Muscle of back (tissue), 13 donors: ENCODE measurements around the gene ZNF688. TPM values are rescaled to one million over a fixed set of nuclear protein-coding genes. Genes with fewer than 3 reads are reported as not detected.
"Not testable (repeated sequence)": the region's sequence is repeated elsewhere in the genome, so short reads cannot be mapped to it uniquely, and the experiment has no call there.

Source experiments
- DNase-seq, 3 donors: peaks; one replicate each; pipeline versions ENCODE4 v3.0.0 to v3.0.0-alpha.2; 2013
- long read RNA-seq, 9 donors: transcript quantifications; one replicate each; lab custom pipeline, GENCODE V29; 2026
- polyA plus RNA-seq, 10 donors: library from polyadenylated mRNA; unstranded; fragments of 120-200 nt; gene quantifications; one replicate each; pipeline ENCODE4 v1.2.1, GENCODE V29; 2013; ENCODE audit not compliant: insufficient read length in 10 of 10

The ZNF688 gene
- 10 to 100 TPM in 1 of 10 donors, 1 to 10 TPM in 9; 5.9 to 10.1 (median 8.1) TPM for polyA plus RNA-seq
- long read RNA-seq, donor 1, transcript ZNF688-201 (3 exons, 2,506 nt), result major isoform, 5 of 7 reads
- long read RNA-seq, donor 1, partial matches to known transcripts, result 0 of 7 reads
- long read RNA-seq, donor 1, other reads (novel, unspliced or antisense), result 0 of 7 reads
- long read RNA-seq, donor 2, partial matches to known transcripts, result 0 of 3 reads
- long read RNA-seq, donor 2, other reads (novel, unspliced or antisense), result 0 of 3 reads
- long read RNA-seq, donor 3, result 0 reads
- long read RNA-seq, donor 4, partial matches to known transcripts, result 0 of 2 reads
- long read RNA-seq, donor 4, other reads (novel, unspliced or antisense), result 0 of 2 reads
- long read RNA-seq, donor 5, partial matches to known transcripts, result 0 of 2 reads
- long read RNA-seq, donor 5, other reads (novel, unspliced or antisense), result 0 of 2 reads
- long read RNA-seq, donor 6, transcript ZNF688-201 (3 exons, 2,506 nt), result major isoform, 5 of 7 reads
- long read RNA-seq, donor 6, partial matches to known transcripts, result 0 of 7 reads
- long read RNA-seq, donor 6, other reads (novel, unspliced or antisense), result 0 of 7 reads
- long read RNA-seq, donor 7, partial matches to known transcripts, result 0 of 4 reads
- long read RNA-seq, donor 7, other reads (novel, unspliced or antisense), result 0 of 4 reads
- long read RNA-seq, donor 8, partial matches to known transcripts, result 0 of 3 reads
- long read RNA-seq, donor 8, other reads (novel, unspliced or antisense), result 0 of 3 reads
- long read RNA-seq, donor 9, result 0 reads

DNA sequence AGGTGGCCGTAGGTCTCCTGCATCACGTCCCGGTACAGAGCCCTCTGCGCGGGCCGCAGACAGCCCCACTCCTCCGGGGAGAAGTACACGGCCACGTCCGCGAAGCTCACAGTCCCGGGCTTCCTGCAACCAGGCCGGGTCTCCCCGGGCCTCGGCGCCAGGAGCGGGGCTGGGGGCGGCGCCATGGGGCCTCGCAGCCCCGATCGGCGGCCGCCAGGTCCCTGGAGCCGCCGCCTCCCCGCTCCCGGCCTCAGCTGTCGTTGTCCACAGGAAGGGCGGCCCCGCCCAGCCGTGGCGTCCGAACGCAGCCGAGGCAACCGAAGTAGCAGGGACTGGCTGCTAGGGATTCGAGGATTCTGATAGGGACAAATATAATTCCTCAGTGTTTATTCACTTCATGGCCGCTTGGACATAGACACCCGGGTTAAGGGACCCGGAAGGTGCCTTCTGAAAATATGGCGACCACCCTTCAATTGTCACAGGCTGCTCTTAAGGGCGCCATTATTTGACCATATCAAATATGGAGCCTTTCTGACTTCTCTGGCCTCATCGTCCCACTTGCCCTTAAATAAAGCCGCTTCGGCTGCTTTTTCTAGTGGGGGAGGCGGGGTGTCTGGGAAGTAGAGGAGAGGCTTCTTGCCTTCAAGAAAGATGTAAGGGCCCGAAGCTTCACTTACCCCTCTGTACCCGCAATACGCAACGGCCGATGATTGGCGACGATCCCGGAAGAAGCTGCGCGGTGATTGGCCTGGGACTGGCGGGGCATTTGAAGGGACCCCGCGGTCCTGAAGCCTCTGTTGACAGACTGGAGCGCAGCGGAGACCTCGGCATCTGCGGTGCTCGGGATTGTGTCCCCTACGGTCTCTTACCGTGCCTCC, at the start of gene ZNF688:
ZNF688 (minus strand) TSS at position 270 of the 878 bp plus-strand sequence; CDS start at position 185, 85 bp downstream.
- DNase-seq, result peak; percentile 96 to 98 (median 98)

DNA sequence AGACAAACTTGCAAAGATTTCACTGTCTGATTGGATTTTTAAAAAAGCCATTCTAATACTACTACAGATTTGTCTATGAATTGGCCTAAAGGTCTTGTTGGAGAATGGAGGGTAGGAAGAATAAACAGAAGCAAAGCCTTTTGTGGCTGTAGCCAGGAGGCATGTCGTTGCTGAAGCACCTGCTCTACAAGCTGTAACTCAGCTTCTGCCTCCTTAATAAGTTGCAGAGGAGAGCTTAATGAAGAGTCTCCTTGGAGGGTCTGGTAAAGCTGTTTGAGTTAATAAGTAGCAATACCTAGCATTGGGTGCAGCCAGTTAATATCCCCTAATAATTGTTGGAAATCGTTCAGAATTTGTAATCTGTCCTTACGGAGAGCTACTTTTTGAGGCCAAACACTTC, 48.7 kb upstream of the ZNF688 start:
- DNase-seq, result no peak

DNA sequence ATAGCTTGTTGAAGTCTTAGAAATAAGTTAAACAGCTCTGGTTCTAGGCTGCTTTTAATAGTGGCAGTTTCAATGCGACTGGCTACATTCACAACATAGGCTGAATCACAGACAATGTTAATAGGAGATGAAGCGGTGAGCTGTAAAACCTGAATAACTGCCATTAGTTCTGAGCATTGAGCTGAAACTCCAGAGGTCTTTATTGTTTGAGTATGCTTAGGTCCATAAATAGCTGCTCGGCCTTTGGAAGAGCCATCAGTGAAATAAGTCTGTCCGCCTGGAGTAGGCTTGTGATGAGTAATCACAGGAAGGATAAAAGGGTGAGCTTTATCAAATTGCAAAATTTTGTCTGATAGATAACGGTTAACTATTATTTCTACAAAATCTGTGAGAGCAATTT, 48.1 kb upstream of the ZNF688 start:
- DNase-seq, result no peak

GRCh38 chr16:30619202-30619601, 47.7 kb upstream of the ZNF688 start:
- DNase-seq, result no peak

DNA sequence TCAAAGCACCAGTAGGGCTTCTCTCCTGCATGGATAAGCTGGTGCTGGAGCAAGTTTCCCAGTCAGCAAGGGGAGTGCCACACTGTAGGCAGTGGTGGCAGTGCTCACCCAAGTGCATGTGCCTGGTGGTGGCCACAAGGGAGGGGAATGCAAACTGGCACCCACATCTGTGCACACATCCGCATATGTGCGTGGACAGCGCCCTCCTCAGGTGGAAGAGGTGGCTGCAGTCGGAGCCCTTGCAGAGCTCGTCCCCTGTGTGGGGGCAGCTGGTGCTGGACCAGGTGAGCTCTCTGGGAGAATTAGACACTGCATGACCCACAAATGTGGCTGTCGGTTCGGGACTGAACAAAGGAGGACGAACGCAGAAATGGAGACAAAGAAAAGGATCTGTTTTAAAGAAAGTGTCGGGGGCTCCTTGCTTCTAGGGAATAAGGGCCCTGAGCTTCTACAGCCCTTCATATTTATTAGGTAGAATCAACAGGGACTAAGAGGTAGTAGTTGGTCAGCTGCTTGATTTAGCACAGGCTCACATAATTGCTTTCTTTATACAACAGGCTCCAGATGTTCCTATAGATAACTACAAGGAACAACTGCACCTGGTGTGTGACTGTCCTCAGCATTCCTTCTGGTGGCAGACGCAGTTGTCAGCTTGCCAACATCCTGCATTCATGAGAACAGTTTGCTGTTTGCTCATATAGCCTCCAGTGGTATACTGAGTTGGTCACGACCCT, 44.0 kb upstream of the ZNF688 start:
- no peak for DNase-seq

GRCh38 chr16:30609926-30610839, 38.7 kb upstream of the ZNF688 start, which contains the start of gene ZNF689:
Gene ZNF689 (minus strand): TSS chr16:30610389. CDS start chr16:30610041, 348 bp downstream.
- DNase-seq, result peak; percentile 98 to 99 (median 99)

- DNase-seq, result peak in 2 of 3 donors; percentile 46 to 82
These were observed 37.8 kb upstream of the ZNF688 start for GRCh38 chr16:30609002-30609925.

DNA sequence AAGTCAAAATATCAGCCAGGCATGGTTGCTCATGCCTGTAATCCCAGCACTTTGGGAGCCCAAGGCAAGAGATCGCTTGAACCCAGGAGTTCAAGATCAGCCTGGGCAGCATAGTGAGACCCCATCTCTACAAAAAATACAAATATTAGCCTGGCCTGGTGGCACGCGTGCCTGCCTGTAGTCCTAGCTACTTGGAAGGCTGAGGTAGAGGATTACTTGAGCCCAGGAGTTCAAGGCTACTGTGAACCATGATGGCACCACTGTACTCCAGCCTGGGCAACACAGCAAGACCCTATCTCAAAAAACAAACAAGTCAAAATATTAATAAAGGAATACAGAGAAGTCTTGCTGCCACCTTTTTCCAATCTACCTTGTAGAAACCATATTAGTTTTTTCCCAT, 34.5 kb upstream of the ZNF688 start:
- DNase-seq, result no peak

DNA sequence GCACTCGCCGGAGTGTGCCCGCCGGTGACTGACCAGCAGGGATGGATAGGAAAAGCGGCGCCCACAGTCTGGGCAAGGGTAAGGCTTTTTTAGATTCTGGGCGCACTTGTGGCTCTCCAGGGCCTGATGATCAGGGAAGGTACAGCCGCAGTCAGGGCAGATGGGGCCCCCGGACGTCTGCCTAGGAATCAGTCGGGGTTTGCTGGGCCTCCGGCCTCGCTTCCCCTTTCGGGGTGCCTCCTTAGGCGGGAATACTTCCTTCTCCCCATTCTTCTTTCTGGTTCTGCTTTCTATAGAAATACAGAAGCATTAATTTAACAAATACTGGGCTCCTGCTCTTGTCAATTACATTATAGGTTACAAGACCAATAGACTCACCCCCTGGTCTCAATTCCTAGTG, 33.6 kb upstream of the ZNF688 start:
- DNase-seq, result peak in 1 of 3 donors; percentile 17

DNA sequence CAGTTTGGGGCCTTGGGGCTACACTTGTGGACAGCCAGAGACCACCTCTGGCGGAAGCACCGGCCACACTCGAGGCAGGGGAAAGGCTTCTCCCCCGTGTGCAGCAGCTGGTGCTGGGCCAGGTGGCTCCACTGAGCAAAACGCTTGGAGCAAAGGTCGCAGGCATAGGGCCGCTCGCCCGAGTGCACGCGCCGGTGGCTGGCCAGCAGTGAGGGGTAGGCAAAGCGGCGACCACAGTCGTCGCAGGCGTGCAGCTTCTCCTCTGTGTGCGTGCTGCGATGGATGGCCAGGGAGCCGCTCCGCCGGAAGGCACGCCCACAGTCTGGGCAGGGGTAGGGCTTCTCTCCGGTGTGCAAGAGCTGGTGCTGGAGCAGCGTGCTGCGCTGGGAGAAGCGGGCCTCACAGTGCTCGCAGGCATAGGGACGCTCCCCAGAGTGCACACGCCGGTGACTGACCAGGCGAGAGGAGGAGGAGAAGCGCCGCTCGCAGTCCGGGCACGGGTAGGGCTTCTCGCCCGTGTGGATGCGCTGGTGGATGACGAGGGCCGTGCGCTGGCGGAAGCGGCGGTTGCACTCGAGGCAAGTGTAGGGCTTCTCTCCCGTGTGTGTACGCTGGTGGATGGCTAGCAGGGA, 32.9 kb upstream of the ZNF688 start:
- DNase-seq, result no peak

DNA sequence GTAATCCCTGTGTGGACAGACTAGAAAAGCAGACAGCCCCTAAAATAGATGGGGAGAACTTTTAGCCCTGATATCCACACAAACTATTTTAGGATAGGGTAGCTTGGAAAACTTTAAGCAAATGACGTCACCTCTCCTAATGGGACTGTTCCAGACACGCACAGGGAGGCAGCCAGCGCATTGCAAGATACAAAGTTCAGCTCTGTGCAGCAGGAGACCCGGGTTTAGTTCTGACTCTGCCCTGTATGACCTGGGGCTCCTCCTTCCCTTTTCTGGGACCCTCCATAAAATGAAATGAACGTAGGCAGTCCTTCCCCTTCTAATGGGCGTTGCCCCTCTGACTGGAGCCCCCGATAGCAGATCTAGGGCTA, 32.4 kb upstream of the ZNF688 start:
- DNase-seq, result no peak

- DNase-seq, result peak in 1 of 3 donors; percentile 65
These were observed 31.2 kb upstream of the ZNF688 start for GRCh38 chr16:30602616-30603277.

- no peak for DNase-seq
These were observed 30.5 kb upstream of the ZNF688 start for GRCh38 chr16:30601966-30602365.

DNA sequence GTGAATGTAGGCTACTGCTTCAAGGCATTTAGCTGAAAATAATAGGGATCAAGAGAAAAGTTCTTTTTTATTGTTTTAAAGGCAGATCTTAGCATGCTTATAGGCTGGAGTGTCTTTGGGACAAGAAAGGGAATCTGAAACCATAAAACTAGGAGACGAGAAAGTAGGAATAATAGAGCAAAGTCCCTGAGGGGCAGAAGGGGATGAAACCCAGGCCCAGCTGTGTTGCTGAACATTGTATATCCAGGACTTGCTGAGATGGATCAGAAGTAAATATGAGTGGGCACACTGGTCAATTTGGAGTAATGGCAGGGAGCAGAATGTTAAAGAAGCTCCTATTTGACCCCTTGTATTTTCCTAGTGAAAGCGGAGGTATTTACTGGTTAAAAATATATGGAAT, 29.4 kb upstream of the ZNF688 start:
- no peak for DNase-seq

DNA sequence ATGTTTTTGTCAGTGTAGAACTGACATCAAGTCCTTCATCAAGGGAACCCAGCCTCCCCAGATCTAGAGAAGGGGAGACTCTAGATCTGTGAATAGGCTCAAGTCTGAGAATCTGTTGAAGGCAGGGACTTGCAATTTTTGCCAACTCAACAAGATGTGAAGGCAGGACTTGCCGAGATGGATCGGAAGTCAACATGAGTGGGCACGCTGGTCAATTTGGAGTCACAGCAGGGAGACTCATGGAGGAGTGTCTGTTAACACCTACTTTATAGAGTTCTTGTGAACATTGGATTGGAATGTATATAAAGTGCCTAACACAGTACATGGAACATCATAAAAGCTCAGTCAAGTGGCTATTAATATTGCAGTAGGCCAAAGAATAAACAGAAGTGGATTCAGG, 28.7 kb upstream of the ZNF688 start:
- no peak for DNase-seq

DNA sequence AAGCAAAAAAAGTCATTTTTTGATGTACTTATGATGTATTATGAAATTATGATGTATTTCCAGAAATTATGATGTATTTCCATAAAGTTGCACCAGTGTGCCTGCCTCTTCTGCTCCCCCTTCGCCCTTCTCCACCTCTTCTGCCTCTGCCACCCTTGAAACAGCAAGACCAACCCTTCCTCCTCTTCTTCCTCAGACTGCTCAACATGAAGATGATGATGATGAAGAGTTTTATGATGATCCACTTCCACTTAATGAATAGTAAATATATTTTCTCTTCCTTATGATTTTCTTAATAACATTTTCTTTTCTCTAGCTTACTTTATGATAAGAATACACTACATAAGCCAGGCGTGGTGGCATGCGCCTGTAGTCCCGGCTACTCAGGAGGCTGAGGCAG, 21.4 kb upstream of the ZNF688 start:
- no peak for DNase-seq

DNA sequence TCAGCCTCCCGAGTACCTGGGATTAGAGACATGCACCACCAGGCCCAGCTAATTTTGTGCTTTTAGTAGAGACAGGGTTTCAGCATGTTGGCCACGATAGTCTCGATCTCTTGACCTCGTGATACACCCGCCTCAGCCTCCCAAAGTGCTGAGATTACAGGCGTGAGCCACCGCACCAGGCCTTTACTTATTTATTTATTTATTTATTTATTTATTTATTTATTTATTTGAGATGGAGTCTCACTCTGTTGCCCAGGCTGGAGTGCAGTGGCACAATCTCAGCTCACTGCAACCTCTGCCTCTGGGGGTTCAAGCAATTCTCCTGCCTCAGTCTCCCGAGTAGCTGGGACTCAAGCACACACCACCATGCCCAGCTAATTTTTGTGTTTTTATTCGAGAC, 19.4 kb upstream of the ZNF688 start:
- DNase-seq, result not testable (repeated sequence)

DNA sequence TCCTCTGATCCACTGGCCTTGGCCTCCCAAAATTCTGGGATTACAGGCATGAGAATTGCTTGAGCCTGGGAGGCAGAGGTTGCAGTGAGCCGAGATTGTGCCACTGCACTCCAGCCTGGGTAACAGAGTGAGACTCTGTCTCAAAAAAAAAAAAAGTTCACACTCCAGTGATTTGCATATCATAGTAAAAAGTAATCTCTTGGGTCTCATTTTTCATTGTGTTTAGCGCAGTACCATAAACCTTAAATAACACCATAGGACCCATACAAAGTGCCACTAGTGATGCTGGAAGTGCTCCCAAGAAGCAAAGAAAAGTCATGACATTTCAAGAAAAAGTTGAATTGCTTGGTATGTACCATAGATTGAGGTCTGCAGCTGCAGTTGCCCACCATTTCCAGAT, 18.1 kb upstream of the ZNF688 start:
- DNase-seq, result not testable (repeated sequence)
